H9 (cell line): ENCODE data around the gene FOXP2. TPM values are rescaled to one million over a fixed set of nuclear protein-coding genes. Genes with fewer than 3 reads are reported as not detected.
"Not testable (repeated sequence)": the region's sequence is repeated elsewhere in the genome, so short reads cannot be mapped to it uniquely, and the experiment has no call there.

Source experiments
- DNase-seq: peaks from one replicate; pipeline ENCODE4 v3.0.0-alpha.2; 2017
- H2AFZ ChIP-seq: one replicate; pipeline ENCODE4 v1.6.1; 2013; ENCODE audit warnings: mild to moderate bottlenecking, low read length, control low read depth, moderate library complexity
- H2AK5ac ChIP-seq: 2 replicates; pipeline ENCODE4 v1.6.1; 2013; ENCODE audit warnings: low read length, control low read depth, mixed read lengths; ENCODE audit not compliant: insufficient read length
- H2BK120ac ChIP-seq: one replicate; pipeline ENCODE4 v1.6.1; 2013; ENCODE audit warnings: low read depth, mild to moderate bottlenecking, low read length, control low read depth, inconsistent platforms; ENCODE audit not compliant: poor library complexity, severe bottlenecking
- H2BK12ac ChIP-seq: 2 replicates; pipeline ENCODE4 v1.6.1; 2013; ENCODE audit warnings: low read length, control low read depth, mixed read lengths, low read depth; ENCODE audit not compliant: insufficient read length
- H2BK15ac ChIP-seq: 2 replicates; pipeline ENCODE4 v1.6.1; 2013; ENCODE audit warnings: low read depth, low read length, control low read depth
- H2BK20ac ChIP-seq: one replicate; pipeline ENCODE4 v1.6.1; 2013; ENCODE audit warnings: low read depth, mild to moderate bottlenecking, low read length, control low read depth, inconsistent platforms; ENCODE audit not compliant: poor library complexity, severe bottlenecking
- H2BK5ac ChIP-seq: 2 replicates; pipeline ENCODE4 v1.6.1; 2013; ENCODE audit warnings: low read length, control low read depth, mixed read lengths; ENCODE audit not compliant: insufficient read length
- H3K14ac ChIP-seq: 2 replicates; pipeline ENCODE4 v1.6.1; 2013; ENCODE audit warnings: low read length, control low read depth; ENCODE audit not compliant: insufficient read depth
- H3K18ac ChIP-seq: 2 replicates; pipeline ENCODE4 v1.6.1; 2013; ENCODE audit warnings: low read depth, mild to moderate bottlenecking, mixed read lengths, low read length, control low read depth; ENCODE audit not compliant: insufficient read length
- H3K23ac ChIP-seq: 2 replicates; pipeline ENCODE4 v1.6.1; 2013; ENCODE audit warnings: low read length, control low read depth, mixed read lengths, low read depth; ENCODE audit not compliant: insufficient read length
- H3K23me2 ChIP-seq: 2 replicates; pipeline ENCODE4 v1.6.1; 2013; ENCODE audit warnings: low read depth, mild to moderate bottlenecking, mixed read lengths, low read length, control low read depth; ENCODE audit not compliant: insufficient read length, poor library complexity, severe bottlenecking
- H3K27ac ChIP-seq: 2 replicates; pipeline ENCODE4 v1.5.1; 2013; ENCODE audit warnings: low read length, control low read depth, mixed read lengths, low read depth; ENCODE audit not compliant: insufficient read length
- H3K27me3 ChIP-seq: 2 replicates; pipeline ENCODE4 v1.6.1; 2013; ENCODE audit warnings: low read length, control low read depth, inconsistent platforms; ENCODE audit not compliant: insufficient read depth
- H3K4ac ChIP-seq: 2 replicates; pipeline ENCODE4 v1.6.1; 2013; ENCODE audit warnings: low read depth, mild to moderate bottlenecking, control low read depth, inconsistent platforms, low read length, moderate library complexity
- H3K4me1 ChIP-seq: 2 replicates; pipeline ENCODE4 v1.6.1; 2013; ENCODE audit warnings: low read length, control low read depth, inconsistent platforms; ENCODE audit not compliant: insufficient read depth
- H3K4me2 ChIP-seq: 2 replicates; pipeline ENCODE4 v1.6.1; 2013; ENCODE audit warnings: low read length, control low read depth, mixed read lengths; ENCODE audit not compliant: insufficient read length, insufficient read depth
- H3K56ac ChIP-seq: 2 replicates; pipeline ENCODE4 v1.6.1; 2013; ENCODE audit warnings: low read depth, mild to moderate bottlenecking, mixed read lengths, low read length, control low read depth; ENCODE audit not compliant: insufficient read length
- H3K79me1 ChIP-seq: 2 replicates; pipeline ENCODE4 v1.6.1; 2013; ENCODE audit warnings: low read depth, mild to moderate bottlenecking, moderate library complexity, low read length, control low read depth, inconsistent platforms; ENCODE audit not compliant: insufficient read depth, poor library complexity, severe bottlenecking
- H3K79me2 ChIP-seq: 2 replicates; pipeline ENCODE4 v1.6.1; 2013; ENCODE audit warnings: low read length, control low read depth, inconsistent platforms; ENCODE audit not compliant: insufficient read depth
- H3K9ac ChIP-seq: 2 replicates; pipeline ENCODE4 v1.6.1; 2013; ENCODE audit warnings: low read length, control low read depth, mixed read lengths; ENCODE audit not compliant: insufficient read length; ENCODE audit errors: extremely low read depth
- H3K9me3 ChIP-seq: one replicate; pipeline ENCODE4 v1.6.1; 2013; ENCODE audit warnings: low read depth, low read length, inconsistent platforms; ENCODE audit not compliant: control insufficient read depth
- H3T11ph ChIP-seq: one replicate; pipeline ENCODE4 v1.6.1; 2013; ENCODE audit warnings: mild to moderate bottlenecking, low read length, control low read depth, inconsistent platforms
- H4K20me1 ChIP-seq: one replicate; pipeline ENCODE4 v1.6.1; 2013; ENCODE audit not compliant: control insufficient read depth, insufficient read length, insufficient read depth
- H4K5ac ChIP-seq: 2 replicates; pipeline ENCODE4 v1.6.1; 2013; ENCODE audit warnings: low read depth, mild to moderate bottlenecking, mixed read lengths, low read length, control low read depth; ENCODE audit not compliant: insufficient read length
- H4K8ac ChIP-seq: replicated peaks from 2 replicates; pipeline ENCODE4 v1.6.1; 2013; ENCODE audit warnings: low read length, control low read depth, mixed read lengths, low read depth; ENCODE audit not compliant: insufficient read length
- H4K91ac ChIP-seq: 2 replicates; pipeline ENCODE4 v1.6.1; 2013; ENCODE audit warnings: low read depth, mild to moderate bottlenecking, moderate library complexity, mixed read lengths, low read length, control low read depth; ENCODE audit not compliant: insufficient read length
- H3K27ac Mint-ChIP-seq, 3 experiments: 2 replicates in 2 of 3; 3 replicates in 1 of 3; pipeline ENCODE4 v1.8.0; 2020 to 2021; ENCODE audit warnings: mixed read lengths in 3 of 3, mild to moderate bottlenecking in 1 of 3, moderate library complexity in 1 of 3
- H3K27me3 Mint-ChIP-seq: 2 replicates; pipeline ENCODE4 v1.8.0; 2021; ENCODE audit warnings: low read depth, mild to moderate bottlenecking, moderate library complexity, mixed read lengths
- H3K36me3 Mint-ChIP-seq, 3 experiments: 2 replicates in 2 of 3; 3 replicates in 1 of 3; pipeline ENCODE4 v1.8.0; 2020 to 2021; ENCODE audit warnings: low read depth in 3 of 3, mixed read lengths in 3 of 3; ENCODE audit not compliant: insufficient read depth in 1 of 3
- H3K4me1 Mint-ChIP-seq, 2 experiments: 2 replicates each; pipeline ENCODE4 v1.8.0; 2020; ENCODE audit warnings: mixed read lengths in 2 of 2
- H3K4me3 Mint-ChIP-seq, 2 experiments: 2 replicates in 1 of 2; 3 replicates in 1 of 2; pipeline ENCODE4 v1.8.0; 2020 to 2021; ENCODE audit warnings: mild to moderate bottlenecking in 2 of 2, mixed read lengths in 2 of 2, moderate library complexity in 1 of 2
- H3K9me3 Mint-ChIP-seq, 2 experiments: 2 replicates in 1 of 2; 3 replicates in 1 of 2; pipeline ENCODE4 v1.8.0; 2020; ENCODE audit warnings: mild to moderate bottlenecking in 2 of 2, mixed read lengths in 2 of 2, moderate library complexity in 1 of 2
- WGBS: extraction: QIAGEN DNeasy Blood & Tissue Kit; methylation state at CpG from one replicate; pipeline ENCODE4 v1.1.7; 2013; ENCODE audit warnings: missing lambda C conversion rate, low lambda C conversion rate, mixed read lengths; ENCODE audit not compliant: insufficient read length; ENCODE audit errors: extremely low coverage; 5-methylcytosine and 5-hydroxymethylcytosine counted together
- total RNA-seq: library from RNA; stranded (reverse); gene quantifications from 2 replicates; pipeline ENCODE4 v1.2.1, GENCODE V29; 2021
- TF ChIP-seq, protein P1 (sequence below): fragments of 200-600 bp; sonication (generic); conservative IDR thresholded peaks from 3 replicates; pipeline ENCODE4 v1.8.0; 2021; ENCODE audit warnings: antibody characterized with exemption, mild to moderate bottlenecking

Gene FOXP2
- total RNA-seq, 1 experiment from 2014 or later: not detected

DNA sequence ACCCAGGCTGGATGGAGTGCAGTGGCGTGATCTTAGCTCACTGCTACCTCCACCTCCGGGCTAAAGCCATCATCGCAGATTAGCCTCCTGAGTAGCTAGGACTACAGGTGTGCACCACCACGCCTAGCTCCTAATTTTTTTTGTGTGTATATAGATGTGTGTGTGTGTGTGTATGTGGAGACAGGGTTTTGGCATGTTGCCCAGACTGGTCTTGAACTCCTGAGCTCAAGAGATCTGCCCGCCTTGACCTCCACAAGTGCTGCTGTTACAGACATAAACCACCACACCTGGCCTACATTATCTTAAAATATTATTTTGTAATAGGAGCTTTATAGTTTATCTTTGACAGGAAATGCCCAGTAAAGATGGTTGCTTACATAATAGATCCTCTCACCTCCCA lies 25.0 kb downstream of the FOXP2 start:
- Histone ChIP-seq H2AK5ac (no peak overlapping the region), H3K9me3 (no peaks in the 10 kb centered on the region), H2BK20ac (no peak overlapping the region), H3K4me2 (no peak overlapping the region), H3K79me2 (no peaks in the 10 kb centered on the region), H3K9ac (no peak overlapping the region), H2BK15ac (no peak overlapping the region), H3K27me3 (no peaks in the 10 kb centered on the region), H3K4me1 (no peaks in the 10 kb centered on the region), H3K79me1 (no peaks in the 10 kb centered on the region), H2BK5ac (no peak overlapping the region), H4K91ac (no peak overlapping the region), H4K20me1 (no peaks in the 10 kb centered on the region), H3K4ac (no peak overlapping the region), H2BK120ac (no peak overlapping the region), H2AFZ (no peak overlapping the region), H4K8ac (no peak overlapping the region), H3T11ph (no peak overlapping the region), H3K14ac (no peak overlapping the region), H3K27ac (no peak overlapping the region), H3K18ac (no peak overlapping the region), H3K56ac (no peak overlapping the region), H2BK12ac (no peak overlapping the region), H4K5ac (no peak overlapping the region), H3K23me2 (no peaks in the 10 kb centered on the region), H3K23ac (no peak overlapping the region)
- Mint-ChIP-seq H3K9me3 (no peaks in the 10 kb centered on the region; a peak in 1 of 5 replicates), H3K27me3 (no peaks in the 10 kb centered on the region), H3K27ac (no peak overlapping the region), H3K4me3 (no peak overlapping the region), H3K4me1 (no peaks in the 10 kb centered on the region), H3K36me3 (no peaks in the 10 kb centered on the region)
- WGBS: no CpG with 5 or more reads among the region's 5 CpGs
- TF ChIP-seq, protein P1, sequence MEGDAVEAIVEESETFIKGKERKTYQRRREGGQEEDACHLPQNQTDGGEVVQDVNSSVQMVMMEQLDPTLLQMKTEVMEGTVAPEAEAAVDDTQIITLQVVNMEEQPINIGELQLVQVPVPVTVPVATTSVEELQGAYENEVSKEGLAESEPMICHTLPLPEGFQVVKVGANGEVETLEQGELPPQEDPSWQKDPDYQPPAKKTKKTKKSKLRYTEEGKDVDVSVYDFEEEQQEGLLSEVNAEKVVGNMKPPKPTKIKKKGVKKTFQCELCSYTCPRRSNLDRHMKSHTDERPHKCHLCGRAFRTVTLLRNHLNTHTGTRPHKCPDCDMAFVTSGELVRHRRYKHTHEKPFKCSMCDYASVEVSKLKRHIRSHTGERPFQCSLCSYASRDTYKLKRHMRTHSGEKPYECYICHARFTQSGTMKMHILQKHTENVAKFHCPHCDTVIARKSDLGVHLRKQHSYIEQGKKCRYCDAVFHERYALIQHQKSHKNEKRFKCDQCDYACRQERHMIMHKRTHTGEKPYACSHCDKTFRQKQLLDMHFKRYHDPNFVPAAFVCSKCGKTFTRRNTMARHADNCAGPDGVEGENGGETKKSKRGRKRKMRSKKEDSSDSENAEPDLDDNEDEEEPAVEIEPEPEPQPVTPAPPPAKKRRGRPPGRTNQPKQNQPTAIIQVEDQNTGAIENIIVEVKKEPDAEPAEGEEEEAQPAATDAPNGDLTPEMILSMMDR: no peak
- no peak for DNase-seq

DNA sequence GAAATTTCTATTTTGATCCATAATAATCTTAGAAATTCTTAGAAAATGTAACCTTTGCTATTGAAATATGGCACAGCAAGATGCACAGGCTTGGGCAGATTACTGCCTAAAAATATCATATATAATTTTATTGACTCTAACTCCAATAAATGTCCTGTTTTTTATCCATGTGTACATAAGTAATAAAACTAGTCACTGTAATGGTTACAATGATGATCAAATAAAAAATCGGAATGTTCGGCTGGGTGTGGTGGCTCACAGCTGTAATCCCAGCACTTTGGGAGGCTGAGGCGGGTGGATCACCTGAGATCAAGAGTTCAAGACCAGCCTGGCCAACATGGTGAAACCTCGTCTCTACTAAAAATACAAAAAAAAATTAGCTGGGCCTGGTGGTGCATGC lies 26.3 kb downstream of the FOXP2 start:
- not testable (repeated sequence) for H3K14ac ChIP-seq, H3K23me2 ChIP-seq, H3K79me2 ChIP-seq, H3K27me3 Mint-ChIP-seq, H3T11ph ChIP-seq, H2AFZ ChIP-seq, H2AK5ac ChIP-seq, H2BK12ac ChIP-seq, H3K4me1 ChIP-seq, H2BK120ac ChIP-seq, H3K23ac ChIP-seq, H3K4me3 Mint-ChIP-seq, H2BK5ac ChIP-seq, H4K5ac ChIP-seq, H3K9me3 Mint-ChIP-seq, H3K27ac ChIP-seq, H3K4ac ChIP-seq, H3K4me2 ChIP-seq, DNase-seq, H2BK20ac ChIP-seq, H3K9ac ChIP-seq, H3K27me3 ChIP-seq, H3K18ac ChIP-seq, H2BK15ac ChIP-seq, H3K36me3 Mint-ChIP-seq, H4K8ac ChIP-seq, H4K91ac ChIP-seq, H4K20me1 ChIP-seq, H3K79me1 ChIP-seq, H3K4me1 Mint-ChIP-seq, H3K56ac ChIP-seq, H3K27ac Mint-ChIP-seq, H3K9me3 ChIP-seq
- no CpG with 5 or more reads among the region's 4 CpGs for WGBS
